Right renal pelvis (tissue), 4 donors: Measurements from ENCODE around the gene C2CD5. TPM values are rescaled to one million over a fixed set of nuclear protein-coding genes. Genes with fewer than 3 reads are reported as not detected.
"Not testable (repeated sequence)": the region's sequence is repeated elsewhere in the genome, so short reads cannot be mapped to it uniquely, and the experiment has no call there.

Source experiments
- DNase-seq, 4 donors: peaks; one replicate each; pipeline ENCODE4 v3.0.0-alpha.2; 2013; ENCODE audit warnings: low read depth in 4 of 4, low spot score in 3 of 4, missing footprints in 1 of 4
- polyA plus RNA-seq, 4 donors: library from polyadenylated mRNA; unstranded; fragments of 120-200 nt; gene quantifications; one replicate each; pipeline ENCODE4 v1.2.1, GENCODE V29; 2013; ENCODE audit not compliant: insufficient read length in 4 of 4

C2CD5 gene
- polyA plus RNA-seq, 4 donors = 67.0 to 93.1 (median 79.2) TPM

DNA sequence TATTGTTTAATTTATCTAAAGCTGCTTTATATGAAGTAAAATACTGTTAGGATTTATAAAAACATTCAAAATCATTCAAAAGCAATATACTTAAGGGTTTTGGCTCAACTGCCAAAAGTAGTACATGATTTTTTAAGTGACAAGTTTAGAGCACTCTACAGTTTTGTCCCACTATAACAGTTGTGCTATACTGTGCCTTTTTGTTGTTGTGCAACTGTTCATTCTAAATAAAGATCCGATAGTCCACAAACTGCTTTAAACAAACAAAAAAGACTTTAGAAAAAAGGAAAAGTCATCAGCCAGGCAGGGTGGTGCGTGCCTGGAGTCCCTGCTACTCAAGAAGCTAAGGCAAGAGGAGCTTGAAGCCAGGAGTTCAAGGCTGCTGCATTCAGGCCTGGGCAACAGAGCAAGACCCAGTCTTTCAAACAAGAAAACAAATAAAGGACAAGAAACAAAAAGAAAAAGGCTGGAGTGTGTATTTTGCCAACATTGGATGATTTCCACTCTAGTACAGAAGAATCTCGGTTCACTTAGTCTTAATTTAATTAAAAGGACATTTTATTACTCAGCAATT is 7.3 kb downstream of the C2CD5 start:
- DNase-seq = no peak

DNA sequence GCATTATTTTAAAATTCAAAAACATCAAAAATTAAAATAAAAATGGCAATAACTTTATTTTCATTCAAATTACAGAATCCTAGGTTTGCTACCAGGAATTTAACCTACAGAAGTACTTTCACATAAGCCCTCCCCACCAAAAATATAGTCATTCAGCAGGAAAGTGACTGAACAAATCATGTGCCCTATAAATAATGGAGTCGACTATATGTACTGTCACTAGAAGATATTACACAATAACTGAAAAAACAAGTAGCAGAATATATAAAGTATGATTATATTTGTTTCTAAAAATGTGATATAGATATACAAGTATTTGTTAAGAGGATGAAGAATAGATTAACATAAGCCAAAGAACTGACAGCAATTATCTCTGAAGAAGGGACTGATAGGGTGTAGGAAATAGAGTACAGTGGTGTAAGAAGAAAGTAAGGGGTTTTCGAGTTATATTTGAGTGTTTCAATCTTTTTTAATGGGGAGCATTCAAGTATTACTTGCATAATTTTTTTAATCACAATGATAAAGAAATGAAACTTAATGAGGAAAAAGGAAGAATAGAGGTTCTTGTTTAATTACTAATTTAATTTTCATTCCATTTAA is 7.9 kb downstream of the C2CD5 start:
- no peak for DNase-seq

DNA sequence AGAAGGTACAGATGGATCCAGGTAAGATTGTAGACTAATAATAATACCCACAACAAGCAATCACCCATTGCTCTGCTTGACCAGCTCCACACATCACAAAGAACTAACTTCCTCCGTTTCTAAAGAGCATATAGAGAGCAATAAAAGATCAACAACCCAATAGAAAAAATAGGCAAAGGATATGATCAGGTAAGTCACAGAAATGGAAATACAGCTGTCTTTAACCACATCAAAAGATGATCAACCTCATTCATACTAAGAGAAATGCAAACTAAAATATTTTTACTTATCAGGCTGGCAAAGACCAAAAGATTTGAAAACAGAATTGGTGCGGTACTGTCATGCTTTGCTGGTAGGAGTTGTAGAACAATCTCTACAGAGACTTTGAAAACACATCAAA is 8.9 kb downstream of the C2CD5 start:
- no peak for DNase-seq

DNA sequence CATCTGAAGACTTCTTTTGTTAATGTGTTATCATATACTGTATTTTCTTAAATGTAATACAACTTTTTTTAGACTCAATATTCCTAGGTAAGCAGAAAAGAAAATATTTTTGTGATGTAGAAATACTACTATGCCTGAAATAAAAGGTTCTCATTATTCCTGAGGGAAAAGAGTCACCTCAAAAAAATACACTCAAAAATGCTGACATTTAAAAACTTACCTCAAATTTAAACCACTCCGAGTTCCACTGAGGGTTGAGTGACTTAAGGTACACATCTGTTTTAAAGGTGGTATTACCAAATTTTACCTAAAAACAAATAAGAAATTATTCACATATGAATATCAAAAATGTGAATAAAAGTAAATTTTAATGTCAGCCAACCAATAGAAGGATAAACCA is 9.3 kb downstream of the C2CD5 start:
- no peak for DNase-seq

DNA sequence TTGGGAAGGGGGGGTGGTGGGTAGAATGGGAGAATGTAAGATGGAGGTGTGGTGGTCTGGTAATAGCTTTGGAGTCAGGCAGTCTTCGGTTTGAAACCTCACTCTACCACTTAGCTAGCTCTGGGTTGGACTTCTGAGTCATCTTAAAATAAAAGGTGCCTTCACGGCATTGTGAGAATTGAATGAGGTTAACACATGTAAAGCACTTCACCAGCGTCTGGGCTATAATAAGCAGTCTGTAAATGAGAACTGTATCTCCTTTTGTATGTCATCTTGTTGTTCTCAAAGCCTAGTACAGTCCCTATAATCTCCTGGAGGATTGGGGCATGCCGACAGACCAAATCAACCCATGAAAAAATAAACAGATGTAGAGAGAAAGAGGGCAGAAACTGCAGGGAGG is 11.2 kb downstream of the C2CD5 start:
- DNase-seq = no peak

DNA sequence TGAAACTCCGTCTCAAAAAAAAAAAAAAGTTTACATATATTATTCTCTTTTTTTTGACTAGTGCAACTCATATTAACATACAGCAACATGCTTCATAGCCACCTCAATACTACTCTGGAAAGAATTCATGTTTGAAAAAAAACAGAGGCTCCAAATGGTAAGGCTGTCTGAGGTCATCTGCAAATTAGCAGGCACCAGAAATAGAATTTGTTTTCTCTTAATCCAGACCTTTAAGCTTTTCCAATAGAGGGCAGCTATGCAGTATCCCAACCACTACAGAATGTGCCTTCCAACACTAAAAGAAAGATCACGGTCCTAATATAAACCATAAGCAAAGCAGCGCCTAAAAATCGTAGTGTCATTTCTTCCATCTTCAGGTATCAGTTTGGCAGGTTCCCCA is 12.0 kb downstream of the C2CD5 start:
- no peak for DNase-seq

DNA sequence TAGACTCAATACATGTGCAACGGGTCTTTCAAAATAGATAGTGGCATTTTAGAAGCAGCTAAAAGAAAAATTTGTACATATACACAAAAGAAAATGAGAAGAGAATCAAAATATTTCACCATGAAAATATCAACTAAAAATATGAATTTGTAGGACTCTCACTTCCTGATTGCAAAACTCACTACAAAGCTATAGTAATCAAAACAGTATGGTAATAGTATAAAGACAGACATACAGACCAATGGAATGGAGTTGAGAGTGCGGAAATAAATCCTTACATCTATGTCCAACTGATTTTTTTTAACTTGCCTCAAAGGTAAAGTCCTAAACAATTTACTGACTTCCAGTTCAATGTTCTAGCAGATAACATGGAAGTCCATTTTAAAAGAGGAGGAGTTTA is 13.1 kb downstream of the C2CD5 start:
- DNase-seq = no peak

DNA sequence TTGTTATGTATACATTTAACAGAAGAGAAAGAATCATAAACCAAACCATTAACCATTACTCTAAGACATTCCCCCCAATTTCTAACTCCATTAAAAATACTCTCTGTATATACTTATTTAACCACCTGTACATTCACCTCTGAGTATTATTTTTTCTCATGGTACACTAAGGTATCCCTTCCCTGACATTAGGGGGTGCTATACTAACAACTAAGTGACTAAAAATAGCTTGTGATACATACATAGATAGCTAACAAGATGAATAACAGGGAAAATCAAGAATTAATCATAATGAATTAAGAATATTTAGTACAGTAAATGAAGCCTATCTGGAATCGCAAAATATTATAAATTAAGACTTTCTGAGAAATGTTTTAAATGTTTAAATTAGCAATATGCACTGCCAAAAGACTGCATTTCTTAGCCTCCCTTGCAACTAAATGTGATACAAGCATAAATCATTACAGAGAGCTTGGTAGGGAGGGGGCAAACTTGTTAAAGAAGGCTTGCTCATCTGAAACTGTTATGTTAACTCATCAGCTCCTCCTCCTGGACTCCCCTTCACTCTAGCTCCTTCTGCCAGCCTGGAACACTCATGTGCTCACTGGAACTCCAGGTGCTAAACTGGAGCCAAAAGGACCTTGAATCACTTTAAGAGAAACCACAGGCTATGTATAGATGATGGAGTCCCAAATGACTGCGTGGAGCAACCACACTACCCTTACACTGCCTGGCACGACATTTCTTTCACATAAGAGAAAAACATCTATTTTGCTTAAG is 14.9 kb downstream of the C2CD5 start:
- DNase-seq = no peak

DNA sequence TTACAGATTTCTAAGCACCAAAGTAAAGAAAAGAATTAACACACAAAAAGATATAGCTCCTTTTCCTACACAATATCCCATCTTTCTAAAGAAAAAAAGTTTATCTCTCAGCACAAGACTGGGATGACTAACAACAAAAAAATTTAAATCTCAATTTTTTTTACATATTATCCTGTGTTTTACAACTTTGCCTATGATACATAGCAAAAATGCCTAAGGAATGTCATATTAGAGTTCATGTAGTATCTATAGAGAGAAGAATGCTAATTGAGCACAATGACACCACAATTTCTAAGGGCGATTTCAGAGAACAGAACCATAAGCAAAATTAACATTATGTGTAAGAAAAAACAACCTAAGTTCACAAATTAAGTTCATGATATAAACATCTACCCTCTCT is 16.3 kb downstream of the C2CD5 start:
- DNase-seq = no peak

DNA sequence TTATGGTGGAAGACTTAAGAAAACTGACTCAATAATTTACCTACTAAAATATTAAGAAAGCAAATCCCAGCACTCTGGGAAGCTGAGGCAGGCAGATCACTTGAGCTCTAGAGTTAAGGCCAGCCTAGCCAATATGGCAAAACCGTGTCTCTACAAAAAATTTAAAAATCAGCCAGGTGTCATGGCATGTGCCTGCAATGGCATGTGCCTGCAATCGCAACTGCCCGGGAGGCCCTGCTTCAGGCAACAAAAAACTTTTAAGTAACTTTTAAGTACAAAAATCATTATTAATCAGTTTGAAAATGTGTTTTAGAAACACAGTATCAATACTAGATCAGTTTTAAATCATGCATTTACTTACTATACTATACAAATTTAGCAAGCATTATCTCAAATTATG is 17.5 kb downstream of the C2CD5 start:
- no peak for DNase-seq

DNA sequence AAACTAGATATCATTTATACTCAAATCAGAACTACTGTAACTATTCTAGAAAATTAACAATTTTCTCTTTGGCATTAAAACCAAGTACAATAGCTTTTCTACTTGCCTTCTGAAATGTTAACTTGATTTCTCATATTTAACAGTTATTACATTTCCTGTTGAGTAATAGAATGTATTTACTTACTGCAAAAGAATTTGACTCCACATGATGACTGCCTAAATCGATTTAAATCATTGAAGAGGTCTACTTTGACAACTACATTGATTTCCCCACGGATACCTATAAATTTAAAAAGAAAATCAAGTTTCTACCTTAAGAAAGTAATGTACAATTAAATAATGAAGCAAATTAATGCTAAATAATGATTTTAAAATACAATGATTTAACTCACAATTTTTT is 18.9 kb downstream of the C2CD5 start:
- no peak for DNase-seq

DNA sequence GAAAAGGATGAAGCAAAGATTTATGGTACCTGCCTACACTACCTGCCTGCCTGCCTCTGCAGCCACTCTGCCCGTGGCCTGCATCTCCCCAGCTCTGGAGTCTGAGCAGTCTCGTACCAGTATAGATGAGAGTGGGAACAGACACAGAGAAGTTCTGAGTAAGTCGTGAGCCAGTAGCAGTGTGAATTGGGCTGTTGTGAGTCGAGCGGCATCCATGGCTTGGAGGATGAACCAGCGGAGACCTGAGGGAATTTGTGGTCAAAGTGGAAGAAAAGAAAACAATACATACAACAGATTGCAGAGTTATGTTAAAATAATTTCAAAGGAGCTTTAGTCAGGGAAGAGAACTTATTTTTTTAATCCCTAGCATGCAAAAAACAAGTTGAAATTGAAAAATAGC is 25.3 kb downstream of the C2CD5 start:
- DNase-seq = no peak

DNA sequence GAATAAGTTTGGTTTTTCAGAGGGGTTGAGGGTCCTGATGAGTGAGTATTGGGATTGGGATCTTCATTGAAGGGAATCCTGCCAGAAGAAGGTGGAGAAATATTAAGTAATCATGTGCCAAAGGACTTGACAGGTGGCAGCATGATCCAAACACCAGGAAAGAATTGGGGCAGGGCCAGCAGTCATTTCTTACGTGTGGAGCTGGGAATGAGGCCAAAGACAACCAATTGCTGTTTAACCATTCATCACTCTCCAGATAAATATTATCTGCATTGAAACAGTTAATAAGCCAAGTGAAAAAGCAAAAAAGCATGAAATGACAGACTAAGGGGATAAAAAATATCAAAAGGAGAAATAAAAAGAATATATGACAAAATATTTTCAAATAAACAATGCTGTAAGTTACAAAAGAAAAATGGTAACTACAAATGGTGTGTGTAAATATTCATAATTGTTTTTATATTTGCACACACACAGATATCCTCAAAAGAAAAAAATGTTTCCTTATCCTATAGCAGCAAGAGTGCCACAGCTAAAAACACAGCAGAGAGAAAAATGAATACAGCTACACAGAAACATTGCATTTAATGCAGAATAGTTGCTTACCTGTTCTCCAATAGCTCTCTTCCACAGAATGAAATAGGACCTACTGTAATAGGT is 26.2 kb downstream of the C2CD5 start:
- no peak for DNase-seq

DNA sequence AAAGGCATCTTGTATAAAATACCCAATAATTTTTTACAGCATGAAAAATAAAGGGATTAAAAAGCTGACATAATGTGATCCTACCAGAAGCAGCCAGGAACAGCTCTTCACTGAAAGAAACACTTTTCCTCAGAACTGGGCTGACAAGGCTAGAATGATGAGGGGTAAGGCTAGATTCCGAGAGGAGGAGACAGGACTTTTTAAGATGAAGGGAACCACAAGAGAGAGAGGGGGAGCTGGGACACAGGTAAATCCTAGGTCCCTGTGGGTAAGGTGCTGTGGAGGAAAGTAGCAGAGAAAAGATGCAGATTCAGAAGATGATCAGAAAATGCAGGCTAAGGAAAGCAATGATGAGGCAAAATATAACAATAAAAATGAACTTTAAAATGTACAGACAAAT is 29.5 kb downstream of the C2CD5 start:
- no peak for DNase-seq

DNA sequence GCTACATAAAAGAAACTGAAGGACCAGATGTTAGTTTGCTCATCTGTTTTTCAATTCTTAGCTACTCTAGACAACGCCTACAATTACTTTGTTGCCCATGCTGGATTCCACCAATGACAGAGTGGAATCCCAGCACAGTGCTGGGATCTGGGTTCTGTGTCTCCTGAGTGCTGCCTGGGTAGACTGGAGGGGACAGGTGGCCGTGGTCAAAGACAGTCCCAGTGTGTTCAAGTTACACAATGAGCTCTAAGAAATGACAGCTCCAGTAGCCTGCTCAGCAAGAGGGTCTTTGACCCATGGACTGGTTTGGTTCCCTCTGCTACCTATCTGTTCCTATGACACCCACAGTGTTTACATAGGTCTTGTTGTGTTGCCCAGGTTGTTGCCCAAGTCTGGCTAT is 38.5 kb downstream of the C2CD5 start:
- no peak for DNase-seq

DNA sequence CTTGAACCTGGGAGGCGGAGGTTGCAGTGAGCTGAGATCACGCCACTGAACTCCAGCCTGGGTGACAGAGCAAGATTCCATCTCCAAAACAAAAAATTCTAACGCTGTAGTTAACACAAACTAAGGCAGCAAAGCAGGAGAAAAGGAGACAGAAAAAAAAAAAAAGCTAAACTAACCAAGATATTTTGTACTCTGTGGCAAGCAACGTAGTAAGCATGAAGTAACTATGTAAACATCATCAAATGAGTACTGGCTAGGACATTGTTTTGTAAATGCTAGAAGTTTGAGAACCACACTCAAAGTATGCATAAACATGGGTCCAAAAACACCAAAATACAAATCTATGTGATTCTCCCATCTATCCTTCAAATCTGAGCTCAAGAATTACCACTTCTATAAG is 44.2 kb downstream of the C2CD5 start:
- no peak for DNase-seq

DNA sequence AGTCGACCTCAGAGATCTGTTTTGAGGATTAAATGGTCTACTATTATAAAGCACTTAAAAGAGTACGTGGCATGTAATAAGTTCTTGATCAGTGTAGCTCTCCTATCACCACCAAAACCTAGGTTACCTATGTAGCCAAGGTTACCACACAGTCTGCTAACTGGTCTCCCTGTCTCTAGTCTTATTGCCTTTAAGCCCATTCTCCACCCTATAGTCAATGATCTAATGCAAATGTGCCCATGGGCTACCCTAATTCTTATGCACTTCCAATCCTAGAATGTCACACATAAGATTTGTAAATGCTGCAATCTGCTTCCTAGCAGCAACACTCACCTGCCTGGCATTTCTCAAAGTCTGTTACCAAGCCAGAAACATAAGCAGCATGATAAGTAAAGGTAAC is 44.9 kb downstream of the C2CD5 start:
- DNase-seq = no peak

DNA sequence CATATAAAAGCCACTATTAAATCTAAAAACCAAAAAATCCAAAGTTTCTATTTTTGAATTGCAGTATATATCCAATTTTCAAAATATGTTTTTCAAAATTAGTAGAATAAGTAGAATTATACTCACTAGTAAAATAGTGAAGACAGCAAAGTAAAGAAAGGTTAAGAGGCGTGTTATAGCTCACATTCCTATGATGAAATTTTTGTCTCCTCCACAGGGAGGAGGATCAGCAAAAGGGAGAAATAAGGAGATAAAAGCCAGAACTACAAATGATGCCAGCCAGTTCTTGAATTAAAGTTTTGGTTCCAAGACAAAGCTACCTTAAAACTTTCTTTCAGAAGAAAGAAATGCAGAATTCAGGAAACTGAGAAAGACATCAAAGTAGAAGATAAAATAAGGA is 50.0 kb downstream of the C2CD5 start:
- DNase-seq = no peak

DNA sequence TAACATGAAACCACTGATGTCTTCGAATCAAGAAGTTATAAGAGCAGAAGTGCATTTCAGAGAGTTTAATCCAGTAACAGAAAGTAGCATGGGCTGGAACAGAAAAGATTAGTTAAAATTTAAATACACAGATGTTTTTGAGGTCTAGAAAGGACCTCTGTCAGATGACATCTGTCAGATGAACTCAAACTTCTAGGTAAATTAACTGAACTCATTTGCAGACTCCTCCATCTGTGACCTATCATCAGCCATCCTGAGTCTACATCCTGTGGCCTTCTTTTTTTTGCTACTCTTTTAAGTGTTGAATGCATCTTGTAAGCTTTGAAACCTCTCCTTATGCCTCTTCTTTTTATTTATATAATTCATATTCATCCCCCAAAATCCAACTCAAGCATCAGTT is 53.3 kb downstream of the C2CD5 start:
- DNase-seq = no peak

DNA sequence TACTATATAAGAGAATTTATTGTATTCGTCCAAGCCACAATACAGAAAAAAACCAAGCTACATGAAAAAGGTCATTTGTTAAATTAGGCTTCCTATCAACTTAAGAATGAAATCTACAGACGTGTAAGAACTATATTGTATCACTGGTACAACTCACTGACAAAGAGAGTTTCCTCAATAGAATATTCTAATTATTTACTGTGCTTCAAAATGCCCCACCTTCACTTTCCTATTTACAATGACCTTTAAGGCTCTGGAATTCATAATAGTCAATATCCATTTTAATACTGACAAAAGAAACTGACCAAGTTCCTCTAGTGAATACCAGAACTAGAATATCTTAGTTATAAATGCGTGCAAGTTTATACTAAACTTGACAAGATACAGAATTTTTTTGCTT is 55.9 kb downstream of the C2CD5 start:
- DNase-seq = no peak

DNA sequence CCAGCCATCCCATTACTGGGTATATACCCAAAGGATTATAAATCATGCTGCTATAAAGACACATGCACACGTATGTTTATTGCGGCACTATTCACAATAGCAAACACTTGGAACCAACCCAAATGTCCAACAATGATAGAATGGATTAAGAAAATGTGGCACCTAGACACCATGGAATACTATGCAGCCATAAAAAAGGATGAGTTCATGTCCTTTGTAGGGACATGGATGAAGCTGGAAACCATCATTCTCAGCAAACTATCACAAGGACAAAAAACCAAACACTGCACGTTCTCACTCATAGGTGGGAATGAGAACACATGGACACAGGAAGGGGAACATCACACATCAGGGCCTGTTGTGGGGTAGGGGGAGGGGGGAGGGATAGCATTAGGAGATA is 56.7 kb downstream of the C2CD5 start:
- DNase-seq = not testable (repeated sequence)
